GM18511 (cell line): ENCODE measurements around the gene ABCA2.

Experiments used
- ATAC-seq: cut with Tn5 transposase; IDR thresholded peaks from one replicate; pipeline ENCODE4 v1.9.1; 2021; ENCODE audit warnings: mild to moderate bottlenecking, moderate library complexity; ENCODE audit not compliant: unreplicated experiment

ABCA2 gene

DNA sequence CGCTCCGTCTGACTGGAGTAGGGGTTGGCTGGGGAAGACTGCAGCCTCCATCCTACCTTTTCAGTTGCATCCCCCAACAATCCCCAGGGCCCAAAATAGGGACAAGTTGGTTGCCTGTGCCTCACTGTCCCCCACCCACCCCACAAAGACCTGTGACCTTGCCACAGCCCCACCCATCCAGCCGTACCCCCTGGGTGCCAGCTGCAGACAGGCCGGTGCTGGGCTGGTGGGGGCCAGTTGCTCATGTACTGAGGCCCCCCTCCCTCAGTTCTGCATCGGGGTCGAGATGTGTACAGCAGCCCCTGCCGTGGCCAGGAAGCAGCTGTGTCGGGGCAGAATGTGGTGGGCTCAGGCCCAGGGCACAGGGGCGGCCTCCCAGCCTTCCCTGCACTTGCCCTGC, 44.9 kb downstream of the ABCA2 start:
- ATAC-seq = no peak

DNA sequence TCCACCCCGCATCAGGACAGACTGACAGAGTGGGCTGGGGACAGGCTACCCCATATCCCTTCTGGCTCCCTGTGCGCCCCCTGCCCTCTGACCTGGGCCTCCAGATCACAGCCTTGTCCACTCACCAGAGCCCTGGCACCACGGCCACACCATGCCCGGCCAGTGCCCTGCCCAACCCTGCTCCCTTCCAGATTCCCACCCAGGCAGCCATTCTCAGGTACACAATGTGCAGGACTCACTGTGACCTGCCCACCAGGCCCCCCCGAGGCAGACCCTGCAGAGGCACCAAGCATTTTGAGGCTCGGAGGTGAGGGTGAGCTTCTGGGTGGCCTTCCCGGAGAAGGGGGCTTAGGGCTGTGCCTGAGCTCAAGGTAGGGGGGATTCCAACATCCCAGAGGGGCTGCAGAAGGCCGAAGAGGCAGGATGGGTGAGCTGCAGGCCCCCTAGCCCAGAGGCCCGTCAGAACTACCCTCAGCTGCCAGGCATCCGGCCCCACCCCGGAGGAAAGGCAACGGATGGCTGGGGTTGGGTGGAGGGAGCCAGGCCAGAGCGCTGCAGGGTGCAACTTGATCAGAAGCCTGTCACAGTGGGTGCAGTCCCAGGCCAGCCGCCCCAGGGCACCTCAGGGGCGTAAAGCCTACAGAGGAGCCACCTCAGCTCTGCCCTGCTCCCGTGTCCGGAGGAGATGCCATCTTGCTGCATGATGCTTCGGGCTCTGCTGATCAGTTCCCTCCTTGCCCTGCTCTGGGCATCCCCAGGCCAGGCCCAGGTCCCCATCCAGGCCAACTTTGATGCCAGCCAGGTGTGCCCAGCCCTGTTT, 45.6 kb downstream of the ABCA2 start, which contains the start of gene LCNL1:
Gene LCNL1 (plus strand): TSS at position 762 of the 820 bp plus-strand sequence. CDS start 594 bp downstream, outside the sequence.
- no peak for ATAC-seq

DNA sequence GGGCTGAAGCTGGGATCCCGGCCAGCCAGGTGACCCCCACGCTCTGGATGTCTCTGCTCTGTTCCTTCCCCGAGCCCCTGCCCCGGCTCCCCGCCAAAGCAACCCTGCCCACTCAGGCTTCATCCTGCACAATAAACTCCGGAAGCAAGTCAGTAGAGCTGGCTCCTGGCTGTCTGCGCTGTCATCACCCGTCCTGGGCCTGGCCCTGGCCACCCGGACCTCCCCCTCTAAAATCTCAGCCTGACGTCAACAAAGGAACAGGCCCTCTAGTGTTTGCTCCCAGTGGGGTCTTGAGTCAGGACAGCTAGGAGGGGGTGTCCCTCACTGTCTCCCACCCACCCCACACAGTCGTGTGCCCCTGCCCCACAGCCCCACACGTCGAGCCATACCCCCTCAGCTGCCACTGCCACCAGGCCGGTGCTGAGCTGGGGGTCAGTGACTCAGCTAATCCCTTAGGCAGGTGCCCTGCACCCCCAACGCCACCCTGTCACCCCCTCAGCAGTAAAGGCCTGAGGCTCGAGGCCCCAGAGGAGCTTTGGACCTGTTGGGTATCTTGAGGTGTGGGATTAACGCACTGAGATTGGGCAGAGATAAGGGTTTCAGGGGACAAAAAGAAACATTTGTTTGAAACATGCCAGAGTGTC, 46.3 kb downstream of the ABCA2 start:
- no peak for ATAC-seq

DNA sequence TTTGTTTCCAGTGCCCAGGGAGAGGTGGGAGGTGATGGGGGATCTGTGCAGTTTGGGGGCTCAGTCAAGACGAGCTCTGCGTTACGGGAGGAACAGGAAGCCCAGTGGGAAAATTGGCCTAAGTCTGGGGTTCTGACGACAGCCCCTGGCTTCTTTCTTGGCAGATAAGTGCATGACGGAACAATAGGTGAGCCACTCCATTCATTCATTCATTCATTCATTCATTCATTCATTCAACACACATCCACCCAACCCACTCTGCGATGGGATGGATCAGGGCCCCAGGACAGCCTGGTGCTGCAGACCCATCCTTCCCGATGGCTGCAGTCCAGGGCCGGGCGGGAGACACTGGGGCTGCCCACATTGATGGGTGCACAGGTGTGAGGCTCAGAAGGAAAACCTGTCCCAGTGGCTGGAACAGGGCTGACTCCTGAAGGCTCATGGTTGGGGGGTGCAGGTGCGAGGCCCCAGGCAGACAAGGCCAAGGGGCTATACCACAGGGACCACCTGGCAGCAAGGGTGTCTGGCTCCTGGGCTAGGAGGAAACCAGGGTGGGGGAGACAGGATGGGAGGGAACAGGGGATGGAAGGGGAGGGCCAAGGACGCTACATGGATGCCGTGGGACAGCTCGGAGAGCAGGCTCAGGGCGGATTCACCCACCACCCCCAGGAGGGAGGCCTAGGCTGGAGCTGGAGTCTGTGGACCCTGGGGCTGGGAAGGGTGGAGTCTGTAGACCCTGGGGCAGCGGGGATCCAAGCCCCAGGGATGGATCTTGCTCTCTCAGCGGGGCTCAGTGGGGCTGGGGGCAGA, 47.2 kb downstream of the ABCA2 start:
- ATAC-seq = no peak

DNA sequence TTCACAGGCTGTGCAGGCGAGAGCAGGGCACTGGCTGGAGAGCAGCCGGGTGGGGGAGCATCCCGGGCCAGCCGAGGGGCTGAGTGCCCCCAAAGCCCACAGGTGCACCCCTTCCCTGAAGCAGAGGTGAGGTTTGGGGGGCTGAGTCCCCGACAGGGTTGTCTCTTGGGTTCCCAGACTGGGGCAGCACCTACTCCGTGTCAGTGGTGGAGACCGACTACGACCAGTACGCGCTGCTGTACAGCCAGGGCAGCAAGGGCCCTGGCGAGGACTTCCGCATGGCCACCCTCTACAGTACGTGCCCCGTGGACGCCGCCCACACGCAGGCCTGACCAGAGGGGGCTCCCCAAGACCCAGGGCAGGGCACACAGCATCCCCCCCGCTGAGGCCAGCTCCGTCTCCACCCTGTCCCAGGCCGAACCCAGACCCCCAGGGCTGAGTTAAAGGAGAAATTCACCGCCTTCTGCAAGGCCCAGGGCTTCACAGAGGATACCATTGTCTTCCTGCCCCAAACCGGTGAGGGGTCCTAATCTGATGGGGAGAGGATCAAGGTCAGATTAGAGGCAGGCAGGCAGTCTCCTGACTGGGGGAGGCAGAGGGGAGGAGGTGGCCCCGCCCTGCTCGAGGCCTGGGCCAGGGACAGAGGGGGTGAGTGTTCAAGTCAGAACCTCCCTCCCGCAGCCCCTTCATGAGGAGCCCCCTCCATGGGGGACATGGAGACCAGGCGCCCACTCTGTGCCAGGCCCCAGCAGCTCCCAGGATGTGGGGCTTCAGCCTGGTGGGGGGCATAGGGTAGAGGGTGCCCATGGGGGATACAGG, 48.1 kb downstream of the ABCA2 start:
- ATAC-seq = no peak

DNA sequence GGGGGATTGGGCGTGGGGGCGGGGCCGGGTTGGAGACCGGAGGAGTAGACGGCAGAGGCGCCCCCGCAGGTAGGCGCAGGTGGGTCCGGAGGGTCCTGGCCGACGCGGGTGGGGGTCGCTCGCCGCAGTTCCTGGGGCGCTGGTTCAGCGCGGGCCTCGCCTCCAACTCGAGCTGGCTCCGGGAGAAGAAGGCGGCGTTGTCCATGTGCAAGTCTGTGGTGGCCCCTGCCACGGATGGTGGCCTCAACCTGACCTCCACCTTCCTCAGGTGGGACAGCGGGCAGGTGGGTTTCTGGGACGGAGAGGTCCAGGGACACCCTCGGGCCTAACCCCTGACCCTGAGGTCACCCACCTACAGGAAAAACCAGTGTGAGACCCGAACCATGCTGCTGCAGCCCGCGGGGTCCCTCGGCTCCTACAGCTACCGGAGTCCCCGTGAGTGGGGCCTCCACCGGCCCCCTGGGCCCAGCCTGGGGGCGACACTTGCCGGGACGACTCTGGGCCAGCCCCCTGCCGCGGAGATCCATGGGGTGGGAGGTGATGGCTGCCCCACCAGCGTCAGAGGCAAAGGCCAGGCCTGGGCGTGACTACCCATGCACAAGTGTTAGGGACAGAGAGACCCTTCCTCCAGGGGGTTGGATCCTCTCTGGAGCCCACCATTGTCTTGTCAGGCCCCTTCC, 49.0 kb downstream of the ABCA2 start:
- no peak for ATAC-seq

DNA sequence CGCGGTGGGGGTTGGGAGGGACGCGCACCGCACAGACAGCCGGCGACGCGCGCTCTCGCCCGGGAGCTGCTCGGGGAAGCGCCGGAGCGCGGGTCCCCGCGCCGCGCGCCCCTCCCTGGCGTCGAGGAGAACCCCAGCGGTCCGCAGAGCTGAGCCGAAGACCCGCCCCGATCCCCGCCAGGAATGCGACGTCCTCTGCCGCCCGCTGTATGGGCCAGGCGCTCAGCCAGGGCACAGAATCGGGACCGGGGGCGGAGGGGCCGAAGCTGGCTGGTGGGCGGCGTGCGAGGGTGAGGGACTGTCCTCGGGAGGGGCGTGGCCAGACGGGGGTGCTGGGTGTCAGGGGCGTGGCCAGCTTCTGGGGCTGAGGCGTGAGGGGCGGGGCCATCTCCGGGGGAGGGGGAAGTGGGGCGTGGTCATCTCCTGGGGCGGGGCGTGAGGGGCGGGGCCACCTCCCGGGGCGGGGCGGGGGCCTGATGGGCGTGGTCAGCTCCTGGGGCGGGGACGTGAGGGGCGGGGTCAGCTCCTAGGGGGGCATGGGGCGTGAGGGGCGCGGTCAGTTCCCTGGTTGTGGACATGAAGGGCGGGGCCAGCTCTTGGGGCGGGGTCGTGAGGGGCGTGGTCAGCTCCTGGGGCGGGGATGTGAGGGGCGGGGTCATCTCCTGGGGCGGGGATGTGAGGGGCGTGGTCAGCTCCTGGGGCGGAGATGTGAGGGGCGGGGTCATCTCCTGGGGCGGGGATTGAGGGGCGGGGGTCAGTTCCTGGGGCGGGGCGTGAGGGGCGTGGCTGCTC, 49.8 kb downstream of the ABCA2 start:
- no peak for ATAC-seq

DNA sequence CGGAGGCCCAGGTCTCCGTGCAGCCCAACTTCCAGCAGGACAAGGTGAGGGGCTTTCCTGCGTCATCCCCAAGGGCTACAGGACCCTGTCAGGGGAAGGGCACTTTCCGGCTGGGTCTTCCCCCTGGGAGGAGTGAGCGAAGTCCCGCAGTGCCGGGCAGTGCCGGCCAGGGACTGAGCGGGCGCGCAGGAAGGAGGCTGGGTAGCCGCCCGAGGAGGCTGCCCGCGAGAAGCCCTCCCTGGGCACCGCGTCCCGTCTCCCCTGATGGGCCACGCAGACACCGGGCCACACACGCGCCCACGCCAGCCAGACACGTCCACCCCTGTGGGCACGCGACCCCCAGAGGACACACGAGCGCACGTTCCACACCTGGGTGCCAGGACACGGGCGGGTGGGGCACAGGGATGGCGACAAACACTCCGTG, 50.4 kb downstream of the ABCA2 start:
- no peak for ATAC-seq

DNA sequence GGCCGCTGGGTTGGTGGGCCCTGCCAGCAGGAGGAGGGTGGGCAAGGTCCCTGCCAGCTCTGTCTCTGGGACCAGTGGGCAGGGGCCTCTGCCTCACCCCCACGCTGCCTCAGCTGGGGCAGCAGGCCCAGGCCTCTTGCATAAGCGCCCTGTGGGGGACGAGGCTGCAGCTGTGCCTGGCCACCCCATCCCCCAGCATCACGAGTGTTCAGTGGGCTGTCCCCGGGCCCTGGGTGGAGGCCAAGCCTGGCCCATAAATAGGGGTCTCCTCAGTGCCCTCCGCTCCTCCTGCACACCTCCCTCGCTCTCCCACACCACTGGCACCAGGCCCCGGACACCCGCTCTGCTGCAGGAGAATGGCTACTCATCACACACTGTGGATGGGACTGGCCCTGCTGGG, 50.8 kb downstream of the ABCA2 start, which contains the start of gene PTGDS:
Gene PTGDS (plus strand): TSS at position 282 of the 400 bp plus-strand sequence. CDS start 75 bp downstream, at position 357.
- ATAC-seq = no peak

DNA sequence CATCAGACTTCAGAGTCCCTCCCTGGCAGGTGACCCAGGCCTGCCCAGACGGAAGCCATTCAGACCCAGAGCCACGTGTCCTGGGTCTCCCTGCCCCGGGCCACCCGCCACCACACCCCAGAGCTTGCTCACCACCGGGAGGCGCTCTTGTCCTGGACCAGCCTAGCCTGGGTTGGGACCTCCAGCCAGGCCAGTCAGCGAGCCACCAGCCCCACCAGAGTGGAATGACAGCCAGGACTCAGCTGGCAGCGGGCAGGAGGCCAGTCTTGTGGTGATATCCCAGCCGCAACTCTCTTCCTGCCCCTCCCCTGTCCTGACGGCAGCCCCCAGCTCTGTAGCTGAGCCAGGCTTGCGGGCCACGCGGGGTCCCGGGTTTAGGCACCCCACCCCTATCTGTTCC, 52.4 kb downstream of the ABCA2 start:
- ATAC-seq = no peak

DNA sequence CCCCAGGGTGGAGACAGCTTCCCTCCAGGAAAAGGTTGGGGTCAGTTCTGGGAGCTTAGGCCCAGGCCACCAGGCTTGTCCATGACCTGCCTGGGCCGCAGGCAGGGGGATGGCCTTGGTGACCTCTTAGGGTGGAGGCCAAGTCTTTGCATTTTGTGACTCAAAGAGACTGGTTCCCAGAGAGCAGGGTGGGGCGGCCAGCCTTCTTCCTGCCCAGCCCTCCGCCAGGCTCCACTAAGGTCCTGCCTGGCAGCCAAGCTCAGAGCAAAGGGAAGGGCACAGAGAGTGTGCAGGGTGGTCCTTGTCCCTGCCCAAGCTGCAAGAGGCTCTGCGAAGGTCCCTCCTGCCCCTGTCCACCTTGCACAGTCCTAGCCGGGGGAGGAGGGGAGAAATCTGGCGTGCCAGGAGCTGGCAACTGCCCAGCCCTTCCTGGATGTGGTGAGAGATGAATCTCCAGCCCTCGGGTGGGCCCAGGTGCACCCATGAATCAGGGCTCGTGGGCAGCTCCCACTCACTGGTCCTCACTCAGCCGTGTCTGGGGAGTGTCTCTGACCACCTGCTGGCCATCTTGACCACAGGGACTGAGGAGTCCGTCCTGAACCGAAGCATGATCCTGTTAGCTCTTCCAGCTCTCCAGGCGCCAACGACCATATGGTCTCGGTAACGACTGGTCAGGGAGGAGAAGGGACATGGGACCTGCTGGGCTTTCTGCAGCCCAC, 53.1 kb downstream of the ABCA2 start:
- no peak for ATAC-seq

DNA sequence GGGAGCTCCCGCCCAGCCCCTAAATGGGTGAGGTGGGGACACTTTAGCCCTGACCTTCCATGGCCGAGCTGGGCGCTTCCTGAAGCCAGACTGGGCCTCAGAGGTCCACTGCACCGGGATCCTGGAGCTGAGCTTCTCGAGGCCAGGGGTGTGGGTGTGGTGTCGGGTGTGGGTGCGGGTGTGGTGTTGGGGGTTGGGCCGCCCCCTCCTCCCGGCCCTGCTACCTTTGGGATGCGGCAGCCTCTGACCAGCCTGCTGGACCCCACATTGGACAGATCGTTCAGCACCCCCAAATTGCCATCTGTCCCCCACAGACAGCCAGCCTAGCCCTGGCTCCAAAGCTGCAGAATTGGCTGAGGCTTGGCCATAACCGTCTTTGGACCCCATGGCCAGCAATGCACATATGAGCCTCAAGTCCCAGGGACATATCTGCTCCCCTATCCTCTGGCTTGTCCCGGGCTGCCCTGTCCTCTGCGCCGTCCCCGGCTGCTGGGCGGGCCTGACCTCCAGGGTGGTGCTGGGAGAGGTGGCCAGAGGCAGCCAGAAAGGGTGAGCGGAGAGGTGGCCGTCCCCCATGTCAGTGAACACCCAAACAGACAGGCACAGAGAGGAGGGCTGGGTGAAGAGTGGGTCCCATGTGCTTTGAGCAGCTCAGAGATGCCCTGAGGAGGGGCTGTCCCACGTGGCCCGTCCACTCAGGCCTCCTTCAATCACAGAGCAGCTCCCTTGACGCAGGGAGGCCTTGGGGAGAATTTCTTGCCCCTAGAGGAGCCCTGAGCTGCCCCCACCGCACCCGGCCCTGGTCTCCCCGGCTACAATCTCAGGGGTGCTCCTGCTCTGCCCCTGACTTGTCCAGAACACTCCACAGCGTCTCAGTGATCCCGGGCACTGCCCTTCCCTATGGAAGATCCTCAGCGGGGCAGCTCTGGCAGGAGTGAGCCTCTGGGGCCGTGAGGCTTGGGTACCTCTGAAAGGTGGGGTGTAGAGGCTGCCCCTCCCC, 54.1 kb downstream of the ABCA2 start:
- no peak for ATAC-seq

DNA sequence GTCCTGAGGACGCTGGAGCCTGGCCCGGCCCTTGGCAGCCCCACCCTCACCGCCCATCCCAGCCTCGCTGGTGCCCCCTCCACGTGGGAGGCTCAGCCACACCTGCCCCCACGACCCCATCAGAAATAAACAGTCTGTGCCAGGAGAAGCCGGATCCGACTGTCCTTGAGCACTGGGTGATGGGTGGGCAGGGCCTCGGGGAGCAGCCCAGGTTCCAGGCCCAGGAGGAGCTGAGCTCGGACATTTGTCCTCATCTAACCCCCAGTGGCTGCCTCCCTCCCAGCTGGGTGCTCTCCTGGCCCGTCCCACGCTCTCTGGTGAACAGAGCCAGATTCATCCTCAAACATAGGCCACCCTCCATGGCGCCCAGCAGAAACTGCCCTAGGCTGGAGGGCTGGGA, 55.3 kb downstream of the ABCA2 start:
- ATAC-seq = no peak

DNA sequence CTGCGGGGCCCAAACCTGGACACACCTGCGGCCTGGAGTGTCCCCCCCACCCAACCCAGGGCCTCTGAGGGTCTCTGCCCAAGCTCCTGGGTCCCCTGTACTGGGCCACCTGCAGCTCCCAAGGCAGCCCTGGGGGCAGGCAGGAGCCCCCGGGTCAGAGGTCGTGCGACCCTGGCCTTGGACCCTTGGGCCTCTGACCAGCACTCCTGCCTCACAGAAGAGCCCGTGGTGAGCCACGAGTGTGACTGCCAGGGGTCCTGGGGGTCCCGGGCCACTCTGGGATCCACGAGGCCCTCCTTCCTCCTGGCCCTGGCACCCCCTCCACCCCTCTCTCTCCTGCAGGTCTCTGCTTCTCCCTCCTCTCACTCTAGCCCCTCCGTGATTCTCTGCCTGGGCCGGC, 55.7 kb downstream of the ABCA2 start:
- ATAC-seq = no peak

DNA sequence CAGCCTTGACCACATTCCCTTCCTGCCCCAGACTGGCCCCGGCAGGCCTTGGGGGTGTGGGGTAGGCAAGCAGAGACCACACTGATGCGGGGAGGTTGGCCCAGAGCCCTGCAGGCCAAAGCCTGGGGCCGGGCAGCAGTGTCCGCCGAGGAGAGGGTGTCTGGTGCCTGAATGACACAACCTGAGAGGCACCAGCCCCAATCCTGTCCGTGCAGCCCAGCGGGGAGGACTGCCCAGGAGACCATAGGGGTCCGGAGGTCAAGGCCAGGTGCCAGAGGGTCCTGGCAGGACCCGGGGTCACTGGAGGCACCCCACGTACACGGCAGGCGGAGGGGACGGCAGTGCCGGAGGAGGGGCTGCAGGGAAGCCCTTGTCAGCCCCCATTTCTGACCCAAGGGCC, 56.3 kb downstream of the ABCA2 start:
- no peak for ATAC-seq

DNA sequence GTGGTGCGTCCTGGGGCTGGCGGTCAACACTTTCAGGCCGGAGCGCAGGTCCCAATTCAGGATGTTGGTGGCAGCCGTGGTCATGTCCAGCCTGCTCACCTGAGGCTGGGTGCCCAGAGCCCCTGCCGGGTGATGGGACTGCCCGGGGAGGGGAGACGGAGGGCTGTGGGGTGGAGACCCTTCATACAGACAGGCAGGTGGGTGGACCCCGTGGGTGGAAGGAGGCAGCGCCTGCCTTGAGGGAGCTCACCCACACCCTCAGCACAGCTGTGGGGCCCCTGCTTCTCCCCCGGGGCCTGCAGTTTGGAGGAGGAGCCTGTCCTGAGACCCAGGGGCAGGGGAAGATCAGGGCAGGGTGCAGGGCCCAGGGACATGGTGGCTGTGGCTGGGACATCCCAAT, 57.7 kb downstream of the ABCA2 start:
- no peak for ATAC-seq

DNA sequence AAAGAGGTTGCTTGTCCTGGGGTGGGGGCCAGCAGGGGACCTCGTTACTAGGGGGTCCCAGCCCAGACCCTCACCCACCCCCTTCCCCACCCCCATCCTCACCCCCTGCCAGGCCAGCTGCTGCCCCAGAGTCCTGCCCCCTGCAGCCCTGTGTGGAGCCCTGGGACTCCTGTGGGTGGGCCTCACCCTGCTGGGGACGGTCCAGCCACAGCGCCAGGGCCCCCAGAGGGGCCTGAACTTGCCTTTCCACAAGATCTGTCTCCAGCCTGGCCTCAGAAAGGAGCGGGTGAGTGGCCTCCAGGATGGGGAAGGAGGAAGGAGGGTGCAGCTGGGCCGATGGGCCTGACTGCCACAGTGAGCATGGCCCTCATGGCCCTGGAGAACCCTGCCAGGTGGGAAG, 58.3 kb downstream of the ABCA2 start:
- no peak for ATAC-seq
